Ovary (tissue), 3 donors: ENCODE data around the gene MRI1.

Source experiments
- CTCF ChIP-seq, 3 donors: fragments of 450-650 bp in 2 of 3; fragments of 200-600 bp in 1 of 3; IDR thresholded peaks; one replicate each; pipeline versions ENCODE4 v1.5.1 to v1.8.0; 2016 to 2022; ENCODE audit warnings: antibody characterized with exemption in 3 of 3, mild to moderate bottlenecking in 1 of 3
- EP300 ChIP-seq: sonication (generic); formaldehyde crosslinking; IDR thresholded peaks from one replicate; pipeline ENCODE4 v1.6.1; 2017; ENCODE audit warnings: antibody characterized with exemption
- POLR2A ChIP-seq: fragments of 450-650 bp; IDR thresholded peaks from one replicate; pipeline ENCODE4 v1.6.1; 2017; ENCODE audit warnings: antibody characterized with exemption, mild to moderate bottlenecking, moderate library complexity
- donor health status: DM: no; HTN: no; CAD: no.

- TF ChIP-seq CTCF (IDR thresholded peaks at IDR 0.05): no peak
- no peak for TF ChIP-seq POLR2A
- TF ChIP-seq EP300: no peak
These were observed 18.2 kb downstream of the MRI1 start for GRCh38 chr19:13782537-13782936.
